Sigmoid colon (tissue), 4 donors: ENCODE measurements around the gene FBXW4.

Source experiments
- POLR2A ChIP-seq, 2 donors: fragments of 450-650 bp; IDR thresholded peaks; one replicate each; pipeline ENCODE4 v1.6.1; 2016; ENCODE audit warnings: antibody characterized with exemption in 2 of 2, mild to moderate bottlenecking in 2 of 2, moderate library complexity in 2 of 2
- POLR2AphosphoS5 ChIP-seq, 4 donors: sonication (generic); formaldehyde crosslinking; IDR thresholded peaks; one replicate each; pipeline ENCODE4 v1.6.1; 2017; ENCODE audit warnings: antibody characterized with exemption in 4 of 4

DNA sequence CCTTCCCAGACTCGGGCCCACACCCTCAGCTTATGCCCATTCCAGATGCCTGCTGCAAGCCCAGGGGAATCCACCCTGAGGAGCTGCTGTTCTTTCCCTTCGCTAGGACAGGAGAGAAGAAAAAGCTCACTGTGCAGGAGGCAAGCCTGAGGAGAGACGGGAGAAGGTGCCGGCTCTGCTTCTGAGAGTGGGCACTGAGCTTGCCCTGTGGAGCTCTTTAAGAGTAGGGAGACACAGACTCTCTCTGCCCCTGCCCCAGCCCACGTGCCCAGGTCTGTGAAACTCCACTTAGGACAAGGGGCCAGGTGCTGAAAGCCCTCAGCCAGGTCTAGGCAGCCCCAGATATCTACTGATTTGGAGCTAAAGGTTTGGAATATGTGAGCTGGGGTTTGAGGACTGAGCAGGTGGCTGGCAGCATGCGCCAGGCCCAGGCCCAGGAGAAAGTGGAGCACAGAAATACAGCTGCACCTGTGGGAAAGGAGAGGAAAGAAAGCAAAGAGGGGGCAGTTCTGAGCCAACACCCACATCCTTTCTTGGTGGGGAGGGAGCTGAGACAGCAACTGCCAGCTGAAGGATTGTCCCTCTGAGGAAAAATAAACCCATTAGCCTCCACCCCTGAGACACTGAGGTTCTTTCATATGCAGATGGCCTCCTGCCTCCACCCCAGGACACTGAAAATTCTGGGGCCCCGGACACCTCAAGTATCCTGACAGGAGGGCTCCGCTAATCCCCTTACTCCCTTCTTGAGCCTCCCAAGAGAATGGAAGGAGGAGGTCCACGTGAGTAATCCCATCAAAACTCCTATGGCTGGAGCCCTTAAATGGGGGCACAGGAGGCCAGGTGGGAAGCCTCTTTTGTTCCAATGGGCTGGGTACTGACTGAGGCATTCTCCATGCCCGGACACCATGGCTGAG is 114.2 kb downstream of the FBXW4 start:
- TF ChIP-seq POLR2A (IDR thresholded peaks at IDR 0.05) (no peak), POLR2AphosphoS5 (IDR thresholded peaks at IDR 0.05) (no peak)
